GM12891 (cell line): ENCODE results near the gene EGF.
"Not testable (repeated sequence)": the region's sequence is repeated elsewhere in the genome, so short reads cannot be mapped to it uniquely, and the experiment has no call there.

Experiments used
- DNase-seq: peaks from one replicate; pipeline ENCODE4 v3.0.0; 2011; ENCODE audit warnings: low spot score; ENCODE audit not compliant: insufficient read length
- FAIRE-seq: peaks from 2 replicates; lab custom pipeline; 2011; peaks lifted over from hg19 to GRCh38; lab: Jason Lieb, UNC
- PAX5 ChIP-seq: IDR thresholded peaks from 2 replicates; pipeline ENCODE4 v1.6.1; 2011; ENCODE audit warnings: low read length, moderate library complexity, mild to moderate bottlenecking; ENCODE audit not compliant: insufficient read depth, severe bottlenecking
- POLR2A ChIP-seq: IDR thresholded peaks from 2 replicates; pipeline ENCODE4 v1.6.1; 2011; ENCODE audit warnings: low read depth, low read length, control low read depth
- POLR2AphosphoS5 ChIP-seq: IDR thresholded peaks from 2 replicates; pipeline ENCODE4 v1.6.1; 2011; ENCODE audit warnings: low read depth, low read length, control low read depth
- POU2F2 ChIP-seq: IDR thresholded peaks from 2 replicates; pipeline ENCODE4 v1.6.1; 2011; ENCODE audit warnings: low read depth, mild to moderate bottlenecking, control low read depth, low read length, moderate library complexity
- SPI1 ChIP-seq: IDR thresholded peaks from 2 replicates; pipeline ENCODE4 v1.6.1; 2011; ENCODE audit warnings: low read depth, low read length, control low read depth
- TAF1 ChIP-seq: IDR thresholded peaks from 2 replicates; pipeline ENCODE4 v1.6.1; 2011; ENCODE audit warnings: low read depth, low read length, control low read depth

Gene EGF

GRCh38 chr4:109915385-109916026, 2.8 kb downstream of the EGF start:
- DNase-seq (no peak), FAIRE-seq (no peak)
- TF ChIP-seq TAF1 (no peak), PAX5 (no peak), POLR2A (no peak)

GRCh38 chr4:109916027-109916409, 3.3 kb downstream of the EGF start:
- DNase-seq (no peak), FAIRE-seq (no peak)
- TF ChIP-seq POLR2A (no peak), SPI1 (no peak), POU2F2 (no peak)

- TF ChIP-seq TAF1: no peak
- TF ChIP-seq SPI1: no peak
- TF ChIP-seq PAX5: no peak
- TF ChIP-seq POU2F2: no peak
- no peak for TF ChIP-seq POLR2A
- TF ChIP-seq POLR2AphosphoS5: no peak
- DNase-seq (no peak), FAIRE-seq (no peak)
Measured at GRCh38 chr4:109921384-109921808, 8.7 kb downstream of the EGF start.

GRCh38 chr4:109925396-109925795, 12.7 kb downstream of the EGF start:
- TF ChIP-seq POLR2AphosphoS5 (no peak), POLR2A (no peak), POU2F2 (no peak), TAF1 (no peak), PAX5 (no peak)
- FAIRE-seq (no peak), DNase-seq (no peak)

- FAIRE-seq: no peak
- TF ChIP-seq PAX5: no peak
- DNase-seq: no peak
Measured at GRCh38 chr4:109928327-109929045, 15.8 kb downstream of the EGF start.

DNA sequence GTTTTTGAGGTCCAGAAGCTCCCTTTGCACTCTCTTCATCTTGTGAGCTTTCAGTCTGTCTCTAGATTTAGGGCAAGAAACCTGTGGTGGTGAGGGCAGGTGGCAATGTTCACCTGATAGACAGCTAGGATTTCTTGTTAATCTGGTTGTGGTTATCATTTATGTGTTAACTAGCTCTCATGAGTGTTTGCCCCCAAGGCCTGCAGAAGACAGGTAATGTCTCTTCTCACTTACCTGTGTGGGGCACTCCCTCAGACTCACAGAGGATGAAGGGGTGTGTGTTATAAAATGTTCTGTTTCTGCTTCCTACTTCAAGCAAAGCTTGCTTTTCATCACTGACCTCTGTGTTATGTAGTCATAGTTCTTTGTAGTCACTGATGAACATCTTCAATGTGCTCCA, 17.8 kb downstream of the EGF start:
- no peak for TF ChIP-seq TAF1
- TF ChIP-seq PAX5: no peak
- TF ChIP-seq POU2F2: no peak
- FAIRE-seq: no peak

DNA sequence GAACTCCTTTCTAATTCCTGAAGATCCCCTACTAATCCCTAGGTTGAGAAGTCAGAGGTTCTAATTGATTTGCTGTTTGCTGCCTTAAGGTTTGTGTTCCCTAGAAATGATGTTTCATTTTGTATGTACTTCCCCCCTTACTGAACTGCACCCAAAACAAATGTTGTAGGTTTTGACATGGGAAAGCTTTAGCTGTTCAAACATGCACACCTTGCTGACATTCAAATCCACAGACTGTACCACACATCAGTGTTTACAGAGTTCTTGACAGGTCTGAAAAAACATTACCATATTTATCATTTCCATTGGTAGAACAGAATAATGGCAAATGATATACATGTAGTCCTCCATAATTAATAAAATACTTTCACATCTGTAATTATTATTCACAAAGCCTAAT, 18.2 kb downstream of the EGF start:
- no peak for DNase-seq
- no peak for FAIRE-seq
- TF ChIP-seq POLR2AphosphoS5 (no peak), TAF1 (no peak), POLR2A (no peak), POU2F2 (no peak), SPI1 (no peak), PAX5 (no peak)

More for the DNA sequence above, 17.8 kb downstream of the EGF start:
- no peak for DNase-seq

- no peak for DNase-seq
- TF ChIP-seq POU2F2 (no peak), SPI1 (no peak), POLR2A (no peak), PAX5 (no peak)
- no peak for FAIRE-seq
Measured at GRCh38 chr4:109931318-109931717, 18.6 kb downstream of the EGF start.

GRCh38 chr4:109937352-109937751, 24.7 kb downstream of the EGF start:
- FAIRE-seq, DNase-seq: not testable (repeated sequence)

DNA sequence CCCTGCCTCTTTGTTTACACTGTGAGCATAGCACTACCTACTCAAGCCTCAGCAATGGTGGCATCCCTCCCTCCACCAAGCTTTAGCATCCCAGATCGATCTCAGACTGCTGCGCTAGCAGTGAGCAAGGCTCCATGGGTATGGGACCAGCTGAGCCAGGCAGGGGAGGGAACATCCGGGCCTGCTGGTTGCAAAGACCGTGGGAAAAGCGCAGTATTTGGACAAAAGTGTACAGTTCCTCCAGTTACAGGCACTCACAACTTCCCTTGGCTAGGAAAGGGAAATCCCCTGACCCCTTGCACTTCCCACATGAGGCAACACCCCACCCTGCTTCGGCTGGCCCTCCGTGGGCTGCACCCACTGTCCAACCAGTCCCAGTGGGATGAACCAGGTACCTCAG, 26.5 kb downstream of the EGF start:
- FAIRE-seq (no peak), DNase-seq (no peak)
- TF ChIP-seq POLR2AphosphoS5 (no peak), TAF1 (no peak), SPI1 (no peak), POU2F2 (no peak), PAX5 (no peak), POLR2A (no peak)

DNA sequence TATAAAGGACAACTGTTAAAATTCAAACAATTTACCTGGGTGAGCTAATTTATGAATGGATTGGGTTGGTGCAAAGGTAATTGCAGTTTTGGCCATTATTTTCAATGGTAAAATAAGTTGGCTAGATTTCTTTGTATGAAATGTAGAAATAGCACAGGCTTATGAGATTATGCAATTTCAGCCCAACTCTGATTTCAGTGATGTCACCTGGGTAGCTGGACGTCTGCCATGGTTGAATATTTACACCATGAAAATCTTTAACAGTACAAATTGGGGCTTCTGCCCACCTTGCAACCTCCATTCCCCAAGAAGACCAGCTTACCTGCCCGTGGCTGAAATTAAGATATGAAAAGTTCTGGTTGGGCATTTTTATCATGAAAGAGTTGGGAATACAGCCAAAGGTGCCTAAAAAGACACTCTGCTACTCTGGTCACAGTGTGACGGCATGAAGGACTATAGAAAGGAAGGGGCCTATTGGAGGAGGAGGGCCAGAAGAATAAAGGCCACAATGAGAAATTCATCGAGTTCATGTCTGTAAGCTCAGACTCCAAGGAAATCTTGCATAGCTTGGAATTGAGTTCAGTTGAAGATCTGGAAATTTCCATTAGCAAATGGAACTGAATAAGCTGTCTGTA, 29.7 kb downstream of the EGF start:
- no peak for DNase-seq
- no peak for TF ChIP-seq POU2F2
- no peak for TF ChIP-seq POLR2AphosphoS5
- no peak for TF ChIP-seq SPI1
- TF ChIP-seq TAF1: no peak
- no peak for TF ChIP-seq POLR2A
- TF ChIP-seq PAX5: no peak
- no peak for FAIRE-seq
